DND-41 (cell line): ENCODE data around the gene SERP2.

ENCODE experiments used
- EZH2 ChIP-seq: IDR thresholded peaks from 3 replicates; pipeline ENCODE4 v1.6.1; 2012; ENCODE audit warnings: borderline replicate concordance, low read depth, mild to moderate bottlenecking, moderate library complexity, low read length, inconsistent platforms; ENCODE audit not compliant: severe bottlenecking
- TF ChIP-seq, protein P1 (sequence below): IDR thresholded peaks from 2 replicates; pipeline ENCODE4 v1.5.1; 2012; ENCODE audit warnings: borderline replicate concordance, low read length, moderate library complexity, mild to moderate bottlenecking; ENCODE audit not compliant: poor library complexity, severe bottlenecking; ENCODE audit errors: extremely low read depth

DNA sequence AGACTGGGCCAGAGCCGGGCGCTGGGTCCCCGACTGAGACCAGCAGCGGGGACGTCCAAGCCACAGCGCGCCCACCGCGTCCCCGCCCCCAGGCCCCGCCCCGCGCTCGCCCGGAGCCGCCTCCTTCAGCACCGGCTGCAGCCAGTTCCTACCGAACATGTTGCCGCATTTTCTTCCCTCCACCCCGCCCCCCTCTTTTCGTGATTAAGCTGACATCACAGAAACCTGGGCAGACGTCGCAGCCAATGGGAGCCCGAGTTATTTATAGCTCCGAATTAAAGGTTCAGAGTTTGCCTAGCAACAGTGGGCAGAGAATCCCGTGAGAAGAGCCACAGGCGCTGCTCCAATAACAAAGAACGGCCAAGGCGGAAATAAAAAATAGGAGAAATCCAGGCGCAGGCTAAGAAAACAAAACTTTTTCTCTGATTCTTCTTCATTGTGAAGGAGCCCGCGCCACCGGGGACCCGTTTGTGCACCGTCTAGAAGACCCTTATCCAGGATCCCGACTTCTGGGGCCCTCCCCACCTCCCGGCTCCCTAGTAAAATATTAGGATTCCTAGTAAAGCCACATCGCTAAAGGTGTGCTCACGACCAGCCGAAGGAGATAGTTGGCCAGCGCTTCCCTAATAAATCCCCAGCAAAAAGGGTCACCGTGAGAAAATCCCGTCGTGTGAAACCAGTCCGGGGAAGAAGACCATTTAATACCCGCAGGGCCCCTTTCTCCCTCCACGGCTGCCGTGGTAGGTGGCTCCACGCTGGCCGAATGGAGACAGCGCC, 61.7 kb downstream of the SERP2 start:
- TF ChIP-seq, protein P1, sequence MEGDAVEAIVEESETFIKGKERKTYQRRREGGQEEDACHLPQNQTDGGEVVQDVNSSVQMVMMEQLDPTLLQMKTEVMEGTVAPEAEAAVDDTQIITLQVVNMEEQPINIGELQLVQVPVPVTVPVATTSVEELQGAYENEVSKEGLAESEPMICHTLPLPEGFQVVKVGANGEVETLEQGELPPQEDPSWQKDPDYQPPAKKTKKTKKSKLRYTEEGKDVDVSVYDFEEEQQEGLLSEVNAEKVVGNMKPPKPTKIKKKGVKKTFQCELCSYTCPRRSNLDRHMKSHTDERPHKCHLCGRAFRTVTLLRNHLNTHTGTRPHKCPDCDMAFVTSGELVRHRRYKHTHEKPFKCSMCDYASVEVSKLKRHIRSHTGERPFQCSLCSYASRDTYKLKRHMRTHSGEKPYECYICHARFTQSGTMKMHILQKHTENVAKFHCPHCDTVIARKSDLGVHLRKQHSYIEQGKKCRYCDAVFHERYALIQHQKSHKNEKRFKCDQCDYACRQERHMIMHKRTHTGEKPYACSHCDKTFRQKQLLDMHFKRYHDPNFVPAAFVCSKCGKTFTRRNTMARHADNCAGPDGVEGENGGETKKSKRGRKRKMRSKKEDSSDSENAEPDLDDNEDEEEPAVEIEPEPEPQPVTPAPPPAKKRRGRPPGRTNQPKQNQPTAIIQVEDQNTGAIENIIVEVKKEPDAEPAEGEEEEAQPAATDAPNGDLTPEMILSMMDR: no peak
- TF ChIP-seq EZH2: no peak
